ENCODE results near the gene HIVEP3.

Gene HIVEP3

DNA sequence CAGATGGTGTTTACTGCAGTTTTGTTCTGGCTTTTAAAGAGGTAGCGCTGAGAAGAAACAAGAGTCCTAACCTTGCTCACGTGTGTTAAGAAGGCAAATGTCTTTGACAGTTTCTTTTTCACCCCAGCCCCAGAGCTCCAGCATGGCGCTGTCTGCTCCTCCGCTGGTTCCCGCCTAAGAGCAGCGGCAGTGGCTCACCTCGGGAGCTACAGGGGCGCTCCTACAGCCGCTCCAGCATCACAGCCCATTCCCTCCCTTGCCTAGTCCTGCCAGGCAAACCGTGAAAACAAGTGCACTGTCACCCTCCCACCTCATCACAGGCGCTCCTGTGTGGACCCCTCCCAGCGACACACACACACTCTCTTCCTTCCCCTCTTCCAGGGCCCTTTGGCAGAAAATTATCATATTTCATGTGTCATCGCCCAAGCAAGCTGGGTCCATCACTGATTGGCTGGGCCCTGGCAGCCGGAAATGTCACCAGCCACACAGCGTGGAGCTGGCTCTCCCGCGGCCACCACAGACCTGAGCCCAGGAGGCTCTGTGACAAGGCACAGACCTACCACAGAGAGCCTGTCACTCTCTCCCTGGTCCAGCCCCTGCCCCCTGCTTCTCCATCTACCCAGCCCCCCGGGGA, 1.2 kb upstream of the HIVEP3 start (continued):
- TF ChIP-seq ZNF423 (tag by site-specific recombination; IDR thresholded peaks at IDR 0.05) (no peak), ZNF24 (tag by site-specific recombination; IDR thresholded peaks at IDR 0.05) (peak; percentile 78; the same call in 1 of the 2 replicates), ZNF561 (tag by site-specific recombination; IDR thresholded peaks at IDR 0.05; ENCODE audit: borderline replicate concordance) (peak; percentile 86; the same call in 1 of the 2 replicates), ZNF501 (tag by site-specific recombination; IDR thresholded peaks at IDR 0.05) (peak; percentile 82; the same call in 1 of the 2 replicates), ZNF558 (tag by site-specific recombination; IDR thresholded peaks at IDR 0.05) (no peak), ZNF366 (tag by site-specific recombination; conservative IDR thresholded peaks at IDR 0.05) (peak; percentile 96), ZNF416 (tag by site-specific recombination; IDR thresholded peaks at IDR 0.05) (no peak), ZNF585B (tag by site-specific recombination; IDR thresholded peaks at IDR 0.05) (no peak), FEZF1 (tag by site-specific recombination; IDR thresholded peaks at IDR 0.05) (peak; percentile 28; the same call in 1 of the 2 replicates)
- TF ChIP-seq, protein P1, sequence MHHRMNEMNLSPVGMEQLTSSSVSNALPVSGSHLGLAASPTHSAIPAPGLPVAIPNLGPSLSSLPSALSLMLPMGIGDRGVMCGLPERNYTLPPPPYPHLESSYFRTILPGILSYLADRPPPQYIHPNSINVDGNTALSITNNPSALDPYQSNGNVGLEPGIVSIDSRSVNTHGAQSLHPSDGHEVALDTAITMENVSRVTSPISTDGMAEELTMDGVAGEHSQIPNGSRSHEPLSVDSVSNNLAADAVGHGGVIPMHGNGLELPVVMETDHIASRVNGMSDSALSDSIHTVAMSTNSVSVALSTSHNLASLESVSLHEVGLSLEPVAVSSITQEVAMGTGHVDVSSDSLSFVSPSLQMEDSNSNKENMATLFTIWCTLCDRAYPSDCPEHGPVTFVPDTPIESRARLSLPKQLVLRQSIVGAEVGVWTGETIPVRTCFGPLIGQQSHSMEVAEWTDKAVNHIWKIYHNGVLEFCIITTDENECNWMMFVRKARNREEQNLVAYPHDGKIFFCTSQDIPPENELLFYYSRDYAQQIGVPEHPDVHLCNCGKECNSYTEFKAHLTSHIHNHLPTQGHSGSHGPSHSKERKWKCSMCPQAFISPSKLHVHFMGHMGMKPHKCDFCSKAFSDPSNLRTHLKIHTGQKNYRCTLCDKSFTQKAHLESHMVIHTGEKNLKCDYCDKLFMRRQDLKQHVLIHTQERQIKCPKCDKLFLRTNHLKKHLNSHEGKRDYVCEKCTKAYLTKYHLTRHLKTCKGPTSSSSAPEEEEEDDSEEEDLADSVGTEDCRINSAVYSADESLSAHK (tag by site-specific recombination; IDR thresholded peaks at IDR 0.05): peak; percentile 99
- TF ChIP-seq, protein P2, sequence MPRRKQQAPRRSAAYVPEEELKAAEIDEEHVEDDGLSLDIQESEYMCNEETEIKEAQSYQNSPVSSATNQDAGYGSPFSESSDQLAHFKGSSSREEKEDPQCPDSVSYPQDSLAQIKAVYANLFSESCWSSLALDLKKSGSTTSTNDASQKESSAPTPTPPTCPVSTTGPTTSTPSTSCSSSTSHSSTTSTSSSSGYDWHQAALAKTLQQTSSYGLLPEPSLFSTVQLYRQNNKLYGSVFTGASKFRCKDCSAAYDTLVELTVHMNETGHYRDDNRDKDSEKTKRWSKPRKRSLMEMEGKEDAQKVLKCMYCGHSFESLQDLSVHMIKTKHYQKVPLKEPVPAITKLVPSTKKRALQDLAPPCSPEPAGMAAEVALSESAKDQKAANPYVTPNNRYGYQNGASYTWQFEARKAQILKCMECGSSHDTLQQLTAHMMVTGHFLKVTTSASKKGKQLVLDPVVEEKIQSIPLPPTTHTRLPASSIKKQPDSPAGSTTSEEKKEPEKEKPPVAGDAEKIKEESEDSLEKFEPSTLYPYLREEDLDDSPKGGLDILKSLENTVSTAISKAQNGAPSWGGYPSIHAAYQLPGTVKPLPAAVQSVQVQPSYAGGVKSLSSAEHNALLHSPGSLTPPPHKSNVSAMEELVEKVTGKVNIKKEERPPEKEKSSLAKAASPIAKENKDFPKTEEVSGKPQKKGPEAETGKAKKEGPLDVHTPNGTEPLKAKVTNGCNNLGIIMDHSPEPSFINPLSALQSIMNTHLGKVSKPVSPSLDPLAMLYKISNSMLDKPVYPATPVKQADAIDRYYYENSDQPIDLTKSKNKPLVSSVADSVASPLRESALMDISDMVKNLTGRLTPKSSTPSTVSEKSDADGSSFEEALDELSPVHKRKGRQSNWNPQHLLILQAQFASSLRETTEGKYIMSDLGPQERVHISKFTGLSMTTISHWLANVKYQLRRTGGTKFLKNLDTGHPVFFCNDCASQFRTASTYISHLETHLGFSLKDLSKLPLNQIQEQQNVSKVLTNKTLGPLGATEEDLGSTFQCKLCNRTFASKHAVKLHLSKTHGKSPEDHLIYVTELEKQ (tag by site-specific recombination; IDR thresholded peaks at IDR 0.05; ENCODE audit: borderline replicate concordance): no peak

DNA sequence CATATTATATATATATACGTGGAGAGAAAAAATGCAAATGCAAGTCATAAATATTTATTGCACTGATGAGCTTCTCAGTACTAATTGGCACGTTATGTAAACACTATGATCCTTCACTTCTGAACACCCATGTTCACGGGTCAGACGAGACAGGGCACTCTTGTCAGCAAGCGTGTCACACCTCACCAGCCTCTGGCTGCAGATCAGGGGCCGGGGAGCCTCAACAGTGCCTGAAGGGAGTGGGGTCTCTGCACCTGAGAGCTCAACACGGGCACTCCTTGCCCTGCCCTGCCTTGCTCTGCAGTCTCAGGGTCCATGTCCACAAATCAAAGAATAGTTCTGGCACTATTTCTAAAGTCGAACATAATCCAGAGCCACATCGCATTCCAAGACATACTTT, 409 bp upstream of the HIVEP3 start:
- CTCF ChIA-PET: interaction anchor here (1.6 kb wide), 1 partner anchor 9 kb away, joined by 4 read pairs; no protein-coding TSS in a partner anchor
- Histone ChIP-seq H3K27ac (ENCODE audit: extremely low read depth, low read depth, low read length) (peak overlapping the region; percentile 47; the same call in 1 of the 2 replicates), H3K9me3 (ENCODE audit: control insufficient read depth, insufficient read depth, low read depth, low read length) (no peaks in the 10 kb centered on the region), H3K36me3 (ENCODE audit: control insufficient read depth in 2 of 2, insufficient read depth in 1 of 2, low read length in 2 of 2) (no peaks in the 10 kb centered on the region), H3K4me1 (ENCODE audit: control insufficient read depth, insufficient read depth, low read length) (peaks cover 25% of the 10 kb centered on the region), H3K4me3 (ENCODE audit: low read depth, low read length) (no peak overlapping the region)
- POLR2A ChIA-PET: interaction anchor here (1.3 to 1.4 kb wide), 2 partner anchors 16 to 36 kb away, joined by 3 to 7 read pairs; no protein-coding TSS in a partner anchor
- TF ChIP-seq ZNF10 (tag by site-specific recombination; IDR thresholded peaks at IDR 0.05): no peak
- TF ChIP-seq, protein P3, sequence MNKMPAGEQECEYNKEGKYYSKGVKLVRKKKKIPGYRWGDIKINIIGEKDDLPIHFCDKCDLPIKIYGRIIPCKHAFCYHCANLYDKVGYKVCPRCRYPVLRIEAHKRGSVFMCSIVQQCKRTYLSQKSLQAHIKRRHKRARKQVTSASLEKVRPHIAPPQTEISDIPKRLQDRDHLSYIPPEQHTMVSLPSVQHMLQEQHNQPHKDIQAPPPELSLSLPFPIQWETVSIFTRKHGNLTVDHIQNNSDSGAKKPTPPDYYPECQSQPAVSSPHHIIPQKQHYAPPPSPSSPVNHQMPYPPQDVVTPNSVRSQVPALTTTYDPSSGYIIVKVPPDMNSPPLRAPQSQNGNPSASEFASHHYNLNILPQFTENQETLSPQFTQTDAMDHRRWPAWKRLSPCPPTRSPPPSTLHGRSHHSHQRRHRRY (tag by site-specific recombination; IDR thresholded peaks at IDR 0.05): no peak

DNA sequence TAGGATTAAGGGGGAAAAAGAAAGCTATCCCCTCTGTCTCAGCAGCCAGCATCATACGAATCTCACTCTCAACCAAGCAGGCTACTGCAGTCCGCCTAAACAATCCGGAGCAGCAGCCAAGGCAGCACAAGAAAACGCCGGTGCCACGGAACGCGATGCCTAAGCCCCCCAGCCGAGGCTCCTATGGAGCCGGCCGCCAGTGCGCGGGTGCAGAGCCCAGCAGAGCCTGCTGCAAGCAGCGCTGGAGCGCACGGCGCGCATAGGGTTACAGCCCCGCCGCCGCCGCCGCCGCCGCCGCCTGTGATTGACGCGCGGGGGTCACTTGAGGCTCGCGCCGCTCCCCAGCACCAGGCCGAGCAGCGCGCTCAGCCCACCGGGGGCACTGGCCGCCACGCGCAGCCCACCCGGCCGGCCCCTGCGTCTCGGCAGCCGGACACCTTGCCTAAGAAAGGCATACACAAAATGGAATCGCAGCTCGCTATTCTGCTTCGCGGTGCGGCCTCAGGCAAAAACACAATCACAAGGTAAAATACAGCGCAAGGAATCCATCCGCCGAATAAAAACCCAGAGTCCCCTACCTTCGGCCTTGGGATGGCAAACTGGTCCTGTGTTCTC, 780 bp downstream of the HIVEP3 start:
- H3K4me1 ChIP-seq (ENCODE audit: control insufficient read depth, insufficient read depth, low read length): peaks cover 25% of the 10 kb centered on the region
- POLR2A ChIA-PET: interaction anchor here (0.8 to 1.3 kb wide), 2 partner anchors 16 to 37 kb away, joined by 3 to 4 read pairs; no protein-coding TSS in a partner anchor
- H3K9me3 ChIP-seq (ENCODE audit: control insufficient read depth, insufficient read depth, low read depth, low read length): no peaks in the 10 kb centered on the region
- CTCF ChIA-PET: interaction anchor here (0.6 to 1.6 kb wide), 2 partner anchors 7 to 219 kb away, joined by 3 to 4 read pairs; no protein-coding TSS in a partner anchor
- H3K27ac ChIP-seq (ENCODE audit: extremely low read depth, low read depth, low read length): peak overlapping the region; percentile 2; the same call in 1 of the 2 replicates
- no peaks in the 10 kb centered on the region for H3K36me3 ChIP-seq (ENCODE audit: control insufficient read depth in 2 of 2, insufficient read depth in 1 of 2, low read length in 2 of 2)
- peak overlapping the region; percentile 46 for H3K4me3 ChIP-seq (ENCODE audit: low read depth, low read length)
- TF ChIP-seq ZSCAN30 (tag by site-specific recombination; IDR thresholded peaks at IDR 0.05) (peak; percentile 30; the same call in 1 of the 2 replicates), ZNF223 (tag by site-specific recombination; IDR thresholded peaks at IDR 0.05) (no peak), ZNF10 (tag by site-specific recombination; IDR thresholded peaks at IDR 0.05) (0 out of 2 replicates have a peak, but pooled peaks have one; percentile 15), GLIS2 (tag by site-specific recombination; IDR thresholded peaks at IDR 0.05) (peak; percentile 72)
- TF ChIP-seq, protein P4, sequence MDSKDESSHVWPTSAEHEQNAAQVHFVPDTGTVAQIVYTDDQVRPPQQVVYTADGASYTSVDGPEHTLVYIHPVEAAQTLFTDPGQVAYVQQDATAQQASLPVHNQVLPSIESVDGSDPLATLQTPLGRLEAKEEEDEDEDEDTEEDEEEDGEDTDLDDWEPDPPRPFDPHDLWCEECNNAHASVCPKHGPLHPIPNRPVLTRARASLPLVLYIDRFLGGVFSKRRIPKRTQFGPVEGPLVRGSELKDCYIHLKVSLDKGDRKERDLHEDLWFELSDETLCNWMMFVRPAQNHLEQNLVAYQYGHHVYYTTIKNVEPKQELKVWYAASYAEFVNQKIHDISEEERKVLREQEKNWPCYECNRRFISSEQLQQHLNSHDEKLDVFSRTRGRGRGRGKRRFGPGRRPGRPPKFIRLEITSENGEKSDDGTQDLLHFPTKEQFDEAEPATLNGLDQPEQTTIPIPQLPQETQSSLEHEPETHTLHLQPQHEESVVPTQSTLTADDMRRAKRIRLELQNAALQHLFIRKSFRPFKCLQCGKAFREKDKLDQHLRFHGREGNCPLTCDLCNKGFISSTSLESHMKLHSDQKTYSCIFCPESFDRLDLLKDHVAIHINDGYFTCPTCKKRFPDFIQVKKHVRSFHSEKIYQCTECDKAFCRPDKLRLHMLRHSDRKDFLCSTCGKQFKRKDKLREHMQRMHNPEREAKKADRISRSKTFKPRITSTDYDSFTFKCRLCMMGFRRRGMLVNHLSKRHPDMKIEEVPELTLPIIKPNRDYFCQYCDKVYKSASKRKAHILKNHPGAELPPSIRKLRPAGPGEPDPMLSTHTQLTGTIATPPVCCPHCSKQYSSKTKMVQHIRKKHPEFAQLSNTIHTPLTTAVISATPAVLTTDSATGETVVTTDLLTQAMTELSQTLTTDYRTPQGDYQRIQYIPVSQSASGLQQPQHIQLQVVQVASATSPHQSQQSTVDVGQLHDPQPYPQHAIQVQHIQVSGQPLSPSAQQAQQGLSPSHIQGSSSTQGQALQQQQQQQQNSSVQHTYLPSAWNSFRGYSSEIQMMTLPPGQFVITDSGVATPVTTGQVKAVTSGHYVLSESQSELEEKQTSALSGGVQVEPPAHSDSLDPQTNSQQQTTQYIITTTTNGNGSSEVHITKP (tag by site-specific recombination; IDR thresholded peaks at IDR 0.05): peak; percentile 84
- TF ChIP-seq, protein P5, sequence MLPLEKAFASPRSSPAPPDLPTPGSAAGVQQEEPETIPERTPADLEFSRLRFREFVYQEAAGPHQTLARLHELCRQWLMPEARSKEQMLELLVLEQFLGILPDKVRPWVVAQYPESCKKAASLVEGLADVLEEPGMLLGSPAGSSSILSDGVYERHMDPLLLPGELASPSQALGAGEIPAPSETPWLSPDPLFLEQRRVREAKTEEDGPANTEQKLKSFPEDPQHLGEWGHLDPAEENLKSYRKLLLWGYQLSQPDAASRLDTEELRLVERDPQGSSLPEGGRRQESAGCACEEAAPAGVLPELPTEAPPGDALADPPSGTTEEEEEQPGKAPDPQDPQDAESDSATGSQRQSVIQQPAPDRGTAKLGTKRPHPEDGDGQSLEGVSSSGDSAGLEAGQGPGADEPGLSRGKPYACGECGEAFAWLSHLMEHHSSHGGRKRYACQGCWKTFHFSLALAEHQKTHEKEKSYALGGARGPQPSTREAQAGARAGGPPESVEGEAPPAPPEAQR (tag by site-specific recombination; IDR thresholded peaks at IDR 0.05): no peak

Measured in HEK293 (cell line).